NCI-H1417 treated with DMSO at 0.1 percent for 48 hours (cell line): ENCODE measurements around the gene APELA.
"Not testable (repeated sequence)": the region's sequence is repeated elsewhere in the genome, so short reads cannot be mapped to it uniquely, and the experiment has no call there.

Experiments used
- DNase-seq: peaks from one replicate; lab custom pipeline; 2025; lab: John Stamatoyannopoulos, UW

The APELA gene, protein sequence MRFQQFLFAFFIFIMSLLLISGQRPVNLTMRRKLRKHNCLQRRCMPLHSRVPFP

DNA sequence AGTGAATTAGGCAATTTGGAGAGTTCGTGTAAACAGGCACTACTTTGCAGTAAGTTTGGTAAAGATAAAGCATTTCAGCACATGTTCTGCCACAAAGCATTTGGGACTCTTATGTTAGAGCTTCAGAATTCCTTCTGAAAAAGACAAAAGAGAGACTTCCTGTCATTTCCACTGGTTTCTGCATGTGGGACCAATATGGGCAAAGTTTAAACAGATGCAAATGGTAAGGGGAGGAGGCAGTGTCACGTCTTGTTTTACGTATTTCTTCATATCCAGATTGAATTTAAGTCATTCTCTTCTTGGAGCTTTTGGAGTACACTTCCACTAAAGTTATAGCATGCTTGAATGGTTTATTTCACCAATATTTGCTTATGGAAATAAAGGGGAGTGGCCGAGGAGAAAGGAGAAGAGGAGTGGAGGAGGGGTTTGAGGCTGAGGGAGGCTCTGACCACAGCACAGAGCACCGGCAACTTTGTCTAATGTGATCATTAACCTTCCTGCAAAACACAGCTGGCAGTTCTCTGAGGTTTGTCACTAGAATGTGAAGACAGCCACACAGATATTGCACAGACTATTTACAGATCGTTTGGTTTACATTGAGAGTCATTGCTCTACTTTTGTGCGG, at the start of gene APELA:
Gene APELA, plus strand, starts transcription at position 479 of the 625 bp plus-strand sequence. CDS start 154 bp downstream, outside the sequence.
- no peak for DNase-seq

DNA sequence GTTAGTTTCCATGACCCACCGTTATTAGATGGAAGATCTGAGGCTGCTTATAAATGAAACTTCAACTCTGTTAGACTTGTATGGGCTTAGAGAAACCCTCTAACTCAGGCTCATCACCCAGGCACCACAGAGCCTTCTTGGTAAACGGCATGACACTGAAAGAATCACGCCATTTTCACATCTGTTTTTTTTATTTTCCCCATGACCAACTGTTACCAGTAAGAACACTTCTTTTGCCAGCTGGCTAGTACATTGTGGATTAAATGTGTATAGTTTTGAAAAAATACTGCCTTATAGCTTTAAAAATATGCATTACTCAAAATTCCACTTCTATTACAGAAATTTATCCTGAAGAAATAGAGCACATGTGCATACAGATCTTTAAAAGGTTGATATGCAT, 48.0 kb upstream of the APELA start:
- no peak for DNase-seq

DNA sequence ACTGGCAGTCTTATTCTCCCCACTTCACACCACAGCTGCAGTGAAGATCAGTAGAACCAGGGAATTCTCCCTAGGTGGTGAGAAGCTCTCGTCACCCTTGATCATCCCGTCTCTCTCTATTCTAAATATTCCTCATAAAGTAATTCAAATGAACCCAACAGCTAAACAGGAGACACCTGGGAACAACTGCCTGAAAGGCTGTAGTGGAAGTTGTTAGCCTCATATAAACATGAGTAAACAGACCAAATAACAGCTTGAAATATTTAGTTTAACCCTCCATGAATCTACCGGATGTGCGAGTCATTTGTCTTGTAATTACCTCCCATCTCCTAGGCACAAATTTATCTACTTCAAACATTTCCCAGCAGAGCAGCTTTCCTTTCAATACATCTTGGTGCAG, 30.4 kb upstream of the APELA start:
- peak; percentile 77 for DNase-seq

DNA sequence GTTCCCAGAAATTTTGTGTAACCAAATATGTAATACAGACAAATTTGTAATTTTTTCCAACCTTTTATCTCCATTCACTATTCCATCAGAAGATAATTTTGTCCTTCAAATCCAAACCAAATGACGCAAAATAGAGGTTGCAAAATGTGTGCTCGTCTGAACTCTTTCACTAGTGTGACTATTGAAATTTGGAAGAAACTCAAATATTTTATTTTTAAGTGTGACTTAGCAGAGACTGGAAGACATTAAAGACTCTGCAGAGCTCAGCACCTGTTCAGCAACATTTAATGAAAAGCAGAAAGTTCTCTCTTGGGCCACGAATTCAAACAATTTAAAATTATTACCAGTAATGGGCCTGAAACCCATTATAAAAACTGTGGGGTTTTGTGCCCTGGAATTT, 30.0 kb upstream of the APELA start:
- no peak for DNase-seq

DNA sequence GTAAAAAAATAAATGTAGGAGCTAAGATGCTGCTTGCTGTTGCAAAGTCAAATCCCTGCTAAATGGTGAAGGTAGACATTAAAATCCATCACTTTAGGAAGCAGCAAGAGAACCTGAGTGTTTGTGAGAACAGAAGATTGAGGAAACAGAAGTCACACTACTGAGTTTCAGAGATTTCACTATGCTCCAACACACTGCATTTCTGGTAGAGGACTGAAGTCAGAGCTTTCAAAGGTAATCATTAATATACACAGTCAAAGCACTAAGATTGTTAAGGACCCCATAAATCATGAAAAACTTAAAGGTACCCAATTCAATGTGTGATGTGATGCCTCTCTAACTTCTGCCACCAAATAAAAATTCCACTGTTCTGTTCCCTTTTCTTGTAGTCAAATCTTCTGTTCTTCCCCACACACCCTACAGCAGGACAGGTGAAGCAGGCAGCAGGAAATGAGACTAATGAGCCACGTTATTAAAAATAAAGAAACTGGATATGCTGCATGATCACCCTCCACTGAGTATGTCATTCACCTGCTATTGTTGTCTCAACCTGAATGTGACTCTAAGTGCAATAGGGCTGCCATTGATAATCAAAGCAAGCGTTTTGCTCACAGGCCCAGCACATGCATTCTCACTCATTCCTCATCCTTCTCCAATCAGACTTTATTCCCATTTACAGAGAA, 28.9 kb upstream of the APELA start:
- DNase-seq, result peak; percentile 76

DNA sequence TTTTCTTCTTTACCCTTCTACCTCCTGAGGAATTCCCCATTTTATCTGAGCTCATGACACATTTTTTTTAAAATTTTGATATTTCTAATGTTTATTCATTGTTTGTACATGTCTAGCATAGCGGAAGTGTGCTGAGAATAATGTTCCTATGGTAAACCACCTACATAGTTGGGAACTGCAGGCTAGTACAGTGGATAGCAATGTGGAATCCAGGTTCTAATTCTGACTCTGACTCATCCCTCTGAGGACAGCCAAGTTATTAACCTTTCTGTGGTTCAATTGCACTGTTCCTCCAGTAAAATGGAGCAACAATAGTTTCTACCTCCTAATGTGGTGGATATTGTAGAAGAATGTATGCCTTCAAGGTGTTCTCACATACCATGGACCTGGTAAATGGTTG, 20.6 kb upstream of the APELA start:
- no peak for DNase-seq

DNA sequence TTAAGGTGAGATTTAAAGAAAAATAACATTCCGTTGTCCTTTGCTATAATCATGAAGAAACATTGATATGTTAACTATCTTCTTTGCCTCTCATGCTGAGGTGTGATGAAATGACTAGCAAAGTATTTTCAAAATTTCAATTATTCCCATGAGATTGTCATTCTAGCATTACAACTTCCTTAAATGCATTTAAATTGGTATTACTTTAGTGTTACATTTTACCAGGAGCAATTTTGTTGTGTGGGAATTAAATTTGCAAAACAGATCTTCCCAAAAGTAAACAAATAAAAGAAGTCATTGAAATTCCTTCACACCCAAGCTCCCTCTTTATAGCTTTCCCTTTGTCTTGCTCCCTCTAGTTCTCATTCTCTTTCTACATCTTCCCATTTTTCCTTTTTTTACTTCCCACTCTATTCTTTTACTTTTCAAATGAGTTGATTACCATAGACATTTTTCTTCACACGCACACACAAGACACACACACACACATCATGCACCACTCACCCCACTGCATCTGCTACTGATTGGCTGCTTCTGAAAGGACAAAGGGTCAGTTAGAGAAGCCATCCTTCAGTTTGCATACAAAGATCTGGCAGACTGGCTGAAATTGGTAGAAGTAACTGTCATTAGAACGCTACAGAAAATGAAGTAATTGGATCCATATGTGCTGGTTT, 10.0 kb upstream of the APELA start:
- no peak for DNase-seq

DNA sequence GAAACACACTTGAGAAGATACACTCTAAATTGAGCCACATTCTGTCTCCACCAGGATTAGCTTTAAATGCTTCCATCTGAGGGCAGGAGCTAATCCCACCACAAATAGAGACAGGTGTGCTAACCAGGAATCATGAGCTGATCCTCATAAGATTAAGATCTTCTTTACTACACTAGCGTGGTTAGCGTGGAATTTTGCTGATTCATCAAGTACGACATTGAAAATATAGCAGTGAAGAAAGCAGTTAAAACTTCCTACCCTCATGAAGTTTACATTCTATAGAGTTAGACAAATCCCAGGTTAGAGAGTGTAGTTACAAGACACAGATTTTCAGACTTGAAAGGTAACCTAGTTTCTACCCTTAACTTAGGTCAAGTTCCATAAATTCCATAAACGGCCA, 5.3 kb upstream of the APELA start:
- no peak for DNase-seq

DNA sequence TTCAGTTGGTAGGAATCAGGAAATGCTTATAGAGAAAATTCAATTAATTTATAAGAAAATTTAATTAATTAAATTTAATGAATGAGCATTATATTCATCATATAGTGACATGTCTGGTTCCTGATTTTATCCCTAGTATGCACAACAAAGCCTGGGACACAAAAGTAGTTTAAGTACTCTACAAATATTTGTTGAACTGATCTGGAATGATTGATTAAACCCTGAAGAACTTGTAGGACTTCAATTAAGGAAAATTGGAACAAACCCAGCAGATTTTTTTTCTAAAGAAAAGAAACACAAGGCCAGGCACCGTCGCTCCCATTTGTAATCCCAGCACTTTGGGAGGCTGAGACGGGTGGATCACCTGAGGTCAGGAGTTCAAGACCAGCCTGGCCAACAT, 4.5 kb upstream of the APELA start:
- DNase-seq, result no peak

DNA sequence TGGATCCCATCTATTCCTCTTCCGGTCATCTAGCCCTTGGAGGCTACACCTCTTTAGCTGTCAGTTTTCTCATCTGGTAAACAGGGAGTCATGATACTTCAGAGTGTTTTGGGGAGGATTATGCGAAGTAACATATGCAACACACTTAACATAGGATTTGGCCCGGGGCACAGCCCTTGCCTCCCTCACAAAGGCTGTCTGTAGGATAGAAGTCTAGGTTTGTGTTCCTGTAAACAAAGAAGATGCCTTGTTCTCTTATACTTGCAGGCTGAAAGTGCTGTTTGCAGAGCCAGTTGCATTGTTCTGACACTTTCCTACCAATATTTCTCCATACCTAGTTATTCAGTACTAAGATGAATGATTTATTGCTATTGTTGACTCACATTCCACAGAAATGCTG, 2.2 kb upstream of the APELA start:
- no peak for DNase-seq

DNA sequence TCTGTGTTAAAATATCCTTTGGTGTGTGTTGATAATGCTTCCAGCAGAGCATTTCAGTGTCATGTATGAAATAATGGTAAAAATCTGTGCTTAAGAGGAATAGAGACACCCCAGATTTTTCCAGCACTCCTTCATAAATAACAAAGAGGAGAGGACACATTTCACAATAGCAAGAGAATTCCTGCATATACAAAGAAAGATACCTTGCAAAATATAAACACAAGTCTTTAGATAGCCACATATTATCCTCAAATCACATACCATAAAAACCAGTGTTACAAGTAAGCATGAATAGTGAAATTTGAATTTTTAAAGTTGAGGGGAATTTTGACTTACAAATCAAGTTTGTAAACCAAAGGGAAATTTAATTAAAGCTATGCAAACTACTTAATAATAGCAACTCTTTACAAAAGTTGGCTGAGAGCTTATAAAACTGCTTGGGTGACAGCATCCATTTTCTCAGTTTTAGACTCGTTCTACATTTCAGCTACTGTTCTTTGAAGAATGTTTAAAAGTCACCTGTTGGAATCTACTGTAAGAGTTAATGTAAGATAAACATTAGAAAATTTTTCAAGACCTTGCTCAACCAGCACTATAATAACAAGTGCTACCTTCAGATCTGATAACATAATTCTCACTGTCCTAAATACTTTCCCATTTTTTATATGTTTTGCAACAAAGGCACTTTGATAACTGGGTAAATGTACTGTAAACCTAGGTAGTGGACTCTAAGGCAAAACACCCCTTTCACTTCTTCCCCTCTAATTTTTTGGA, 3.7 kb downstream of the APELA start:
- no peak for DNase-seq

DNA sequence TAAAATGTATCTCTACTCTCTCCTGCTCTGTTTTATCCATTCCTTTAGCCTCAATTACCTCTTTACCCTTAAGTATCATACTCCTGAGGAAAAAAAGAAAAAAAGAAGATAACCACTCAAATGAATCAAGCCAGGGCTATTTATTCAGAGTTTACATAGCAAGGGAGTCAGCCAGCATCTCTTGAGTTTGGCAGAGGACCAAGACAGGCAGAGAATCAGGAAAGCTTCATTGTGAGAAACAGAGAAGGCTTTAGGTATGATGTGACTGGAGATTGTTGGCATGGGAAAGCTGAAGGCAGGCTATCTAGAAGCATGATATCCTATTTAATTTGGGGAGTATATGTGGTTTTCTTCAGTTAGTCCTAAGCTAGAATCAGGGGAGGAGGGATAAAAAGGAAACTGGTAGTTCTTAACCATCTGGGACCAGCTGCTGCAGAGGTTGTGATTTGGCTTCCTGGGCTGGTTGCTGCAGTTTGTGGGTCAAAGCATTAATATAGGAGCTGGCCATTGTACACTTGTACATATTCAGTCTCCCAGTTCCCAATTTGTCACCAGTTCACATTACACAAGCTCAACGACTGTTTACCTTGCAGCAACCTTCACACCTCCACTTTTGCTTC, 11.2 kb downstream of the APELA start:
- DNase-seq, result no peak

DNA sequence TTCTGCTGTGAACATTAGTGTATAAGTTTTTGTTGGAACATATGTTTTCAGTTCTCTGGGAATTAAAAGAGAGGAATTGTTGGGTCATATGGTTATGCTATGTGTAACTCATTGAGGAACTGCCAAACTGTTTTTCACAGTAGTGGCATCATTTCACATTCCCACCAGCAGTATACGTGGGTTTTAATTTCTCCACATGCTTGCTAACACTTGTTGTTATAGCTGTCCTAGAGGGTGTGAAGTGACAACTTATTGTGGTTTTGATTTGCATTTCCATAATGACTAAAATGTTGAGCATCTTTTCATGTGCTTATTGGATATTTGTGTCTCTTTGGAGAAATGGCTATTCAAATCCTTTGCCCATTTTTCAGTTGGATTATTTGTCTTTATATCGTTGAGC, 13.7 kb downstream of the APELA start:
- no peak for DNase-seq

DNA sequence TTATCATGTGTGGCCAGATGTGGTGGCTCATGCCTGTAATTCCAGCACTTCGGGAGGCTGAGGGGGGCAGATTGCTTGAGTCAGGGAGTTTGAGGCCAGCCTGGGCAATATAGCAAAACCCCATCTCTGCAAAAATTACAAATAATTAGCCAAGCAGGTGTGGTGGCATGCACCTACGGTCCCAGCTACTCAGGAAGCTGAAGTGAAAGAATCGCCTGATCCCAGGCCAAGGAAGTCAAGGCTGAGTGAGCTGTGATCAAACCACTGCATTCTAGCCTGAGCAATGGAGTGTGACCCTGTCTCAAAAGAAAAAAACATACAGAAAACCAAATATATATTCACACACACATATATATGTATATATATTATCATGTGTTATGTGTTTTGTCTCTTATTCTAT, 15.0 kb downstream of the APELA start:
- DNase-seq, result no peak

DNA sequence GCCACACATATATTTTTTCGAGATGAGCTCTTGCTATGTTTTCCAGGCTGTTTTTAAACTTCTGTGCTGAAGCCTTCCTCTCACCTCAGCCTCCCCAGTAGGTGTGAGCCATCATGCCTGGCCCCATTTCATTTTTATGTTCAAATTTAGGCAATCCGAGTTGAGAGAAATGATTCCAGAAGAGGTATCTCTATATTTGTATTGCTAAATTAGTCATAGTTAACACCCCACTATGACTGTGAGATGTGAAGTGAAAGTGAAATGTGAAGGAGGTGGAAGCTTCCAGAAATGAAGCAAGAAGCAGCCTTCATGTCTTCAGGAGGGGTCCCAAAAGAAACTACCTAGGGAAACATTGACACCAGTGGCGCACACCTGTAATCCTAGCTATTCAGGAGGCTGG, 17.7 kb downstream of the APELA start:
- DNase-seq, result no peak

DNA sequence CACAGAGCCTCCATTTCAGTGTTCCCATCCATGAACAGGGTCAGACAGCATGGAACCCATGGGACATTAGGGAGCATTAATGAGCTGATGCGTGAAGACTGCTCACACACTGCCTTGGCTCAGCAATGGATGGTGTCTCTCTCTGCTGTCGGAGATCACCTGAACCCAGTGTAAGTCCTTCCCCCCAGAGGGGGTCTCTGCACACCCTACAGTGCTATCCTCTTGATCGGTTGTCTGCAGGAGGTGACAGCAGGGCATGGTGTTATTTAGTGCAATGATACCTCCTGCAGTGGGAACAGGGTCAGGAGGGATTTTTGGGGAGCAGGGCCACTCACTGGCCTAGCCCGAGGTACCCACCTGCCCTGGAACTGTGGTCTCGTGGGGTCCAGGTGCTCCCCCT, 25.6 kb downstream of the APELA start:
- DNase-seq, result no peak

DNA sequence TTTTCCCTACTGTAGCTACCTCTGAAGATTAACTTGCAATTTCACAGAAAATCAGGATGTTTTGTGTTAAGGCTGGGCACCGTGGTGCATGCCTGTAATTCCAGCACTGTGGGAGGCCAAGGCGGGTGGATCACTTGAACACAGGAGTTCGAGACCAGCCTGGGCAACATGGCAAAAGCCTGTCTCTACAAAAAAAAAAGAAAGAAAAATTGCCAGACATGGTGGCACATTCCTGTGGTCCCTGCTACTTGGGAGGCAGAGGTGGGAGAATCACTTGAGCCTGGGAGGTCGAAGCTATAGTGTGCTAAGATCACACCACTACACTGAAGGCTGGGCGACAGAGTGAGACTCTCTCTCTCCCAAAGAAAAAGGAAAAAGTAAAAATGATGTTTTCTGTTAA, 27.4 kb downstream of the APELA start:
- DNase-seq, result no peak

DNA sequence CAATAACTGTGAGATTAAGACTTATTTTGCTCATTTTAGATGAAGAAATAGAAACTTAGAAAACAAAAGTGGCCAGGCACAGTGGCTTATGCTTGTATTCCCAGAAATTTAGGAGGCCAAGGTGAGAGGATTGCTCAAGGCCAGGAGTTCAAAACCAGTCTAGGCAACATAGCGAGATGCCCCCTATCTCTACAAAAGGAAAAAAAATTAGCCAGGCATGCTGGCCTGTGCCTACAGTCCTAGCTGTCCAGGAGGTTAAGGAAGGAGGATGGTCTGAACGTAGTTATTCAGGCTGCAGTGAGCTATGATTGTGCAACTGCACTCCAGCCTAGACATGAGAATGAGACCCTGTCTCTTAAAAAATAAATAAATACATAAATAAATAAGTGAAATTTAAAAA, 28.0 kb downstream of the APELA start:
- no peak for DNase-seq

DNA sequence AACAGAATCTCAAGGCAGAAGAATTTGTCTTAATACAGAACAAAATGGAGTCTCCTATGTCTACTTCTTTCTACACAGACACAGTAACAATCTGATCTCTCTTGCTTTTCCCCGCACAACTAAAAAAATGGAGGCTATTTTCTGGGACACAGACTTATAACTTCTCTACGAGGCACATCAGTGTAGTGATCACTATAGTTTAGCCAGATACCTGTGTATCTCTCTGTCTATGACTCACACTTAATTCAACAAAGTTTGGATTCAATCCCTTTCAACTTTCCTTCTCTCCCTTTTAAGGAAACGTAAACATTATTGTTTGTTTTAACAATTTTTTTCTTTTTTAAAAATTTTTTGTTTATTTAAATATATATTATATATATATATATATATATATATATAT, 29.4 kb downstream of the APELA start:
- no peak for DNase-seq

DNA sequence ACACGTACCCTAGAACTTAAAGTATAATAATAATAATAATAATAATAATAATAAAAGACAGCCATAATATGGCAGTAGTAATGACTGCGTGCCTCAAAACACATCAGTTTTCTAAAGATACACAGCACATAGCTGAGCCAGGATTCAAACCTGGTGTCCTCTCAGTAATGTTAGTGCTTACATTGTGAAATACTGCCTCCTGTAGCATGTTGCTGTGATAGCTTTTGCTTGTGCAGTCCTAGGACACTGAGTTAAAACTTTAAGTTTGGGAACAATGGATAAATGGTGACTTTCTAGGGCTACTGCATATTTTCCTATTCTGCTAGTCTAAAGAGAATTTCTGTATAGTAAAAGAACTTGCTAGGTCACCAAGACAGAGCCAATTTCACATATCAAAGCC, 36.5 kb downstream of the APELA start:
- not testable (repeated sequence) for DNase-seq

DNA sequence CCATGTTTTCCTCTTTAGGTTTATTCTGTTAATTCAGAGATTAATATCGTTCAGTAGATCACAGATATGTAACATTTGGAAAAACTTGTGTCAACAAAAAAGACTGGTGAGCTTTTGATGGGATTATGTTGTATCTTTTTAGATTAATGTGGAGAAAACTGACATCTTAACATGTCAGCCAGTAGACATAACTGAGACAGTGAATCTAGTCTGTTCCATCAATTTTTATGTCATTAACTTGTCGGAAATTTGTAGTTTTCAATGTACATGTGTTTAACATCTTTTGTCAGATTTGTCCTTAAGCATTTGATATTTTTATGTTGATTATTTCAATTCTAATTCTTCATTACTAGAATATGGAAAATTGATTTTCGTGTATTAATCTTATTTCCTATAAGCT, 42.0 kb downstream of the APELA start:
- DNase-seq, result no peak

DNA sequence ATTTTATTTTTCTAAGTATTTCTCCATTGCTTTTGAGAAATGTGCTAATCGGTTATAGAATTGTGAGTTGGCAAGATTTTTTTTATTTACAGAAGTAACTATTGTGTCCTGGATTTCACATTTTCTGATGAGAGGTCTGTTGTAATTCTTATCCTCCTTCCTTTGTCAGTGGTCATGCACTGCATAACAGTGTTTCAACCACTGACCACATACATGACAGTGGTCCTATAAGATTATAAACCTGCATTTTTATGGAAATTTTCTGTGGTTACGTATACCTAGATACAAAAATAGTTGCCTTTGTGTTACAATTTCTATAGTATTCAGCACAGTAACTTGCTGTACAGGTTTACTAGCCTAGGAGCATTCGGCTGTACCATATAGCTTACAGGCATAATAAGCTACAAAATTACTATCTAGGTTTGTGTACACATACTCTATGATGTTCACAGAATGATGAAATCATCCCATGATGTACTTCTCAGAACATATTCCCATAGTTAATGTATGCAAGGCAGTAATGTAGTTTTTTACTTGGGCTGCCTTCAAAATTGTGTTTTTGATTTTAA, 47.8 kb downstream of the APELA start:
- DNase-seq, result no peak
